ENCODE data around the gene UBE2L6.

The UBE2L6 gene

GRCh38 chr11:57504511-57504910 is 63.0 kb downstream of the UBE2L6 start:
- no peak overlapping the region for H3K27ac ChIP-seq (ENCODE audit: low read length)
- H3K27me3 ChIP-seq (ENCODE audit: control insufficient read depth, insufficient read depth, low read length), result no peaks in the 10 kb centered on the region
- H3K4me3 ChIP-seq (ENCODE audit: low read length), result no peak overlapping the region
- no peak overlapping the region for H3K9ac ChIP-seq (ENCODE audit: low read length)
- no peaks in the 10 kb centered on the region for H3K9me3 ChIP-seq (ENCODE audit: control insufficient read depth, low read depth, low read length)
- no peaks in the 10 kb centered on the region for H3K36me3 ChIP-seq (ENCODE audit: control insufficient read depth, low read depth, low read length)
- H3K4me1 ChIP-seq (ENCODE audit: control insufficient read depth, low read depth, low read length), result peaks cover 7% of the 10 kb centered on the region

GRCh38 chr11:57502870-57503269 is 64.6 kb downstream of the UBE2L6 start:
- Histone ChIP-seq H3K9ac (ENCODE audit: low read length) (no peak overlapping the region), H3K27ac (ENCODE audit: low read length) (no peak overlapping the region), H3K36me3 (ENCODE audit: control insufficient read depth, low read depth, low read length) (no peaks in the 10 kb centered on the region), H3K4me1 (ENCODE audit: control insufficient read depth, low read depth, low read length) (peaks cover 7% of the 10 kb centered on the region), H3K9me3 (ENCODE audit: control insufficient read depth, low read depth, low read length) (no peaks in the 10 kb centered on the region), H3K27me3 (ENCODE audit: control insufficient read depth, insufficient read depth, low read length) (no peaks in the 10 kb centered on the region), H3K4me3 (ENCODE audit: low read length) (no peak overlapping the region)

- Histone ChIP-seq H3K4me1 (ENCODE audit: control insufficient read depth, low read depth, low read length) (peaks cover 7% of the 10 kb centered on the region), H3K36me3 (ENCODE audit: control insufficient read depth, low read depth, low read length) (no peaks in the 10 kb centered on the region)
Observed at GRCh38 chr11:57502376-57502775, 65.1 kb downstream of the UBE2L6 start.

GRCh38 chr11:57501953-57502352 is 65.5 kb downstream of the UBE2L6 start:
- Histone ChIP-seq H3K9ac (ENCODE audit: low read length) (no peak overlapping the region), H3K4me1 (ENCODE audit: control insufficient read depth, low read depth, low read length) (peaks cover 7% of the 10 kb centered on the region), H3K27ac (ENCODE audit: low read length) (no peak overlapping the region), H3K9me3 (ENCODE audit: control insufficient read depth, low read depth, low read length) (no peaks in the 10 kb centered on the region), H3K4me3 (ENCODE audit: low read length) (no peak overlapping the region), H3K36me3 (ENCODE audit: control insufficient read depth, low read depth, low read length) (no peaks in the 10 kb centered on the region), H3K27me3 (ENCODE audit: control insufficient read depth, insufficient read depth, low read length) (no peaks in the 10 kb centered on the region)

More at GRCh38 chr11:57502376-57502775, 65.1 kb downstream of the UBE2L6 start:
- no peak overlapping the region for H3K27ac ChIP-seq (ENCODE audit: low read length)
- no peaks in the 10 kb centered on the region for H3K9me3 ChIP-seq (ENCODE audit: control insufficient read depth, low read depth, low read length)
- no peak overlapping the region for H3K9ac ChIP-seq (ENCODE audit: low read length)
- no peaks in the 10 kb centered on the region for H3K27me3 ChIP-seq (ENCODE audit: control insufficient read depth, insufficient read depth, low read length)
- no peak overlapping the region for H3K4me3 ChIP-seq (ENCODE audit: low read length)
